NCI-H1694 treated with DMSO at 0.1 percent for 48 hours (cell line): Measurements from ENCODE around the gene RNASE9.
"Not testable (repeated sequence)": the region's sequence is repeated elsewhere in the genome, so short reads cannot be mapped to it uniquely, and the experiment has no call there.

Source experiments
- DNase-seq: peaks from one replicate; lab custom pipeline; 2025; lab: John Stamatoyannopoulos, UW

RNASE9 gene

GRCh38 chr14:20516921-20517320 is 43.9 kb downstream of the RNASE9 start:
- DNase-seq, result no peak

GRCh38 chr14:20515846-20516245 is 45.0 kb downstream of the RNASE9 start:
- DNase-seq, result no peak

- DNase-seq, result no peak
Measured at GRCh38 chr14:20512177-20512905, 48.5 kb downstream of the RNASE9 start.

GRCh38 chr14:20508367-20508766 is 52.5 kb downstream of the RNASE9 start:
- DNase-seq, result no peak

GRCh38 chr14:20507537-20507936 is 53.3 kb downstream of the RNASE9 start:
- not testable (repeated sequence) for DNase-seq

GRCh38 chr14:20506752-20507151 is 54.1 kb downstream of the RNASE9 start:
- DNase-seq, result not testable (repeated sequence)

GRCh38 chr14:20506276-20506675 is 54.6 kb downstream of the RNASE9 start:
- not testable (repeated sequence) for DNase-seq
